IMR-90 (cell line): ENCODE measurements around the gene NDUFAF7. TPM values are rescaled to one million over a fixed set of nuclear protein-coding genes. Genes with fewer than 3 reads are reported as not detected.
A peak's percentile ranks its signal among the peaks of the same experiment; 100 is the strongest.
"Not testable (repeated sequence)": the region's sequence is repeated elsewhere in the genome, so short reads cannot be mapped to it uniquely, and the experiment has no call there.

Experiments used
- ATAC-seq: fragments of 200-7000 bp; cut with Tn5 transposase; 2 replicates; pipeline ENCODE4 v1.9.1; 2020; ENCODE audit warnings: low read depth, mild to moderate bottlenecking, moderate library complexity
- BruUV-seq: library from RNA; stranded (reverse); fragments of 400-500 nt; replicated peaks from 2 replicates; lab custom pipeline; 2021; lab: Mats Ljungman, UMichigan
- CTCF ChIA-PET: fragments of 300-600 bp; formaldehyde crosslinking; extraction: SDS; loops from one replicate; lab custom pipeline; 2021; ENCODE audit warnings: antibody characterized with exemption; lab: Yijun Ruan, JAX
- POLR2A ChIA-PET: fragments of 300-600 bp; sonication (Branson Sonifier 250); formaldehyde crosslinking; loops from one replicate; lab custom pipeline; 2022; ENCODE audit warnings: antibody characterized with exemption; ENCODE audit not compliant: unreplicated experiment; lab: Charles Lee
- DNase-seq: peaks from one replicate; pipeline ENCODE4 v3.0.0; 2013
- H2AFZ ChIP-seq: replicated peaks from 2 replicates; pipeline ENCODE3; 2013; ENCODE audit warnings: low read length, mild to moderate bottlenecking; ENCODE audit not compliant: poor library complexity
- H2AK5ac ChIP-seq: 2 replicates; pipeline ENCODE4 v1.6.1; 2013; ENCODE audit warnings: low read depth, low read length, inconsistent platforms
- H2AK9ac ChIP-seq: replicated peaks from 2 replicates; pipeline ENCODE3; 2013; ENCODE audit warnings: mild to moderate bottlenecking, low read depth, low read length, moderate library complexity; ENCODE audit not compliant: poor library complexity
- H2BK120ac ChIP-seq: 2 replicates; pipeline ENCODE4 v1.6.1; 2013; ENCODE audit warnings: low read depth, low read length, inconsistent platforms
- H2BK15ac ChIP-seq: 3 replicates; pipeline ENCODE4 v1.6.1; 2013; ENCODE audit warnings: low read depth, low read length, inconsistent platforms
- H2BK20ac ChIP-seq: 2 replicates; pipeline ENCODE4 v1.6.1; 2013; ENCODE audit warnings: low read depth, mild to moderate bottlenecking, inconsistent platforms, low read length, moderate library complexity
- H2BK5ac ChIP-seq: 2 replicates; pipeline ENCODE4 v1.6.1; 2013; ENCODE audit warnings: mild to moderate bottlenecking, low read depth, low read length, inconsistent platforms; ENCODE audit not compliant: poor library complexity, severe bottlenecking
- H3K14ac ChIP-seq: replicated peaks from 2 replicates; pipeline ENCODE4 v1.6.1; 2013; ENCODE audit warnings: low read depth, low read length, inconsistent platforms
- H3K18ac ChIP-seq: 2 replicates; pipeline ENCODE4 v1.6.1; 2013; ENCODE audit warnings: low read depth, low read length, control low read depth
- H3K23ac ChIP-seq: 2 replicates; pipeline ENCODE4 v1.6.1; 2013; ENCODE audit warnings: low read depth, low read length, inconsistent platforms
- H3K27ac ChIP-seq: 2 replicates; pipeline ENCODE4 v1.5.1; 2013; ENCODE audit warnings: mild to moderate bottlenecking, control low read depth, low read length; ENCODE audit not compliant: insufficient read depth
- H3K27me3 ChIP-seq: 2 replicates; pipeline ENCODE4 v1.6.1; 2013; ENCODE audit warnings: low read length; ENCODE audit not compliant: control insufficient read depth, insufficient read depth
- H3K36me3 ChIP-seq: 2 replicates; pipeline ENCODE4 v1.6.1; 2013; ENCODE audit warnings: low read length, mixed read lengths; ENCODE audit not compliant: control insufficient read depth, insufficient read depth
- H3K4ac ChIP-seq: 2 replicates; pipeline ENCODE4 v1.6.1; 2013; ENCODE audit warnings: low read depth, low read length, inconsistent platforms
- H3K4me1 ChIP-seq: 2 replicates; pipeline ENCODE4 v1.6.1; 2013; ENCODE audit warnings: low read length, mixed read lengths; ENCODE audit not compliant: control insufficient read depth, insufficient read depth
- H3K4me2 ChIP-seq: 2 replicates; pipeline ENCODE4 v1.6.1; 2013; ENCODE audit warnings: low read depth, mild to moderate bottlenecking, control low read depth, low read length, moderate library complexity
- H3K4me3 ChIP-seq: 2 replicates; pipeline ENCODE4 v1.5.1; 2013; ENCODE audit warnings: low read depth, mild to moderate bottlenecking, control low read depth, low read length, moderate library complexity; ENCODE audit not compliant: insufficient read depth
- H3K56ac ChIP-seq: 2 replicates; pipeline ENCODE4 v1.6.1; 2013; ENCODE audit warnings: low read length, inconsistent platforms; ENCODE audit not compliant: insufficient read depth; ENCODE audit errors: extremely low read depth
- H3K79me1 ChIP-seq, 2 experiments: 2 replicates each; pipeline ENCODE4 v1.6.1; 2013; ENCODE audit warnings: low read length in 2 of 2, inconsistent platforms in 1 of 2, low read depth in 1 of 2
- H3K9ac ChIP-seq: 2 replicates; pipeline ENCODE4 v1.6.1; 2013; ENCODE audit warnings: low read depth, low read length, control low read depth
- H3K9me1 ChIP-seq: 2 replicates; pipeline ENCODE4 v1.6.1; 2013; ENCODE audit warnings: low read length, inconsistent platforms; ENCODE audit not compliant: insufficient read depth
- H3K9me3 ChIP-seq: 2 replicates; pipeline ENCODE4 v1.6.1; 2013; ENCODE audit warnings: low read length; ENCODE audit not compliant: control insufficient read depth, insufficient read depth
- H4K20me1 ChIP-seq: 2 replicates; pipeline ENCODE4 v1.6.1; 2013; ENCODE audit warnings: low read length, inconsistent platforms; ENCODE audit not compliant: insufficient read depth
- H4K5ac ChIP-seq: 2 replicates; pipeline ENCODE4 v1.6.1; 2013; ENCODE audit warnings: mild to moderate bottlenecking, low read depth, low read length, control low read depth
- H4K8ac ChIP-seq, 2 experiments: 2 replicates each; pipeline ENCODE4 v1.6.1; 2013; ENCODE audit warnings: low read depth in 2 of 2, low read length in 2 of 2, control low read depth in 1 of 2, inconsistent platforms in 1 of 2
- H4K91ac ChIP-seq: 2 replicates; pipeline ENCODE4 v1.6.1; 2013; ENCODE audit warnings: low read depth, low read length, inconsistent platforms; ENCODE audit not compliant: insufficient read depth
- CEBPB ChIP-seq: IDR thresholded peaks from 2 replicates; pipeline ENCODE4 v1.6.1; 2012; ENCODE audit warnings: low read depth, low read length, improper control_type of control experiment
- WGBS, 2 experiments: methylation state at CpG; one replicate each; pipeline versions ENCODE4 v1.1.5 to v1.1.7; 2013; ENCODE audit warnings: missing lambda C conversion rate in 2 of 2; ENCODE audit not compliant: insufficient read length in 1 of 2; ENCODE audit errors: extremely low coverage in 2 of 2; 5-methylcytosine and 5-hydroxymethylcytosine counted together
- dilution Hi-C: fragments of 300-500 bp; cut with HindIII; formaldehyde crosslinking; loops from one replicate; pipeline ENCODE4 v1.14.3; 2018; ENCODE audit warnings: low sequenced_read_pairs; ENCODE audit not compliant: unreplicated experiment
- in situ Hi-C: fragments of 300-500 bp; cut with MboI; formaldehyde crosslinking; loops from 3 replicates; pipeline ENCODE4 v1.14.3; 2019; ENCODE audit warnings: low sequenced_read_pairs, inconsistent platforms, mixed read lengths
- intact Hi-C: fragments of 100-400 bp; cut with micrococcal nuclease; formaldehyde crosslinking; loops from 2 replicates; pipeline ENCODE4 v1.10.0; 2022
- polyA plus RNA-seq, 3 experiments: library from polyadenylated mRNA; depleted of rRNA; stranded (reverse); fragments of >200 nt; gene quantifications; 2 replicates each; pipeline ENCODE4 v1.2.3, GENCODE V29; 2012; ENCODE audit warnings: low replicate concordance in 1 of 3
- total RNA-seq: library from RNA; depleted of rRNA; stranded (reverse); fragments of >200 nt; gene quantifications from 2 replicates; pipeline ENCODE4 v1.2.3, GENCODE V29; 2012

The NDUFAF7 gene
- total and polyA plus RNA-seq, 2 of the 4 experiments (the other 2 are of a cell fraction): 9.9 to 17.4 TPM

- H3K4ac ChIP-seq, H4K5ac ChIP-seq, H3K23ac ChIP-seq, H2AFZ ChIP-seq, H3K56ac ChIP-seq, dilution Hi-C loops, H3K9ac ChIP-seq, H3K27me3 ChIP-seq, H2BK5ac ChIP-seq, BruUV-seq, intact Hi-C loops, ATAC-seq, H3K9me3 ChIP-seq, H3K36me3 ChIP-seq, H4K8ac ChIP-seq, H3K4me1 ChIP-seq, CTCF ChIA-PET, H3K4me2 ChIP-seq, in situ Hi-C loops, H3K9me1 ChIP-seq, H2BK20ac ChIP-seq, H2AK9ac ChIP-seq, H2AK5ac ChIP-seq, H3K27ac ChIP-seq, H3K4me3 ChIP-seq, DNase-seq, H2BK15ac ChIP-seq, H3K14ac ChIP-seq, H2BK120ac ChIP-seq, POLR2A ChIA-PET, H3K18ac ChIP-seq, H4K20me1 ChIP-seq, H4K91ac ChIP-seq: not testable (repeated sequence)
- peaks cover 32 to 50% of the 10 kb centered on the region in 2 experiments for H3K79me1 ChIP-seq
- WGBS, 2 experiments: no CpG with 5 or more reads among the region's 2 CpGs
- TF ChIP-seq CEBPB: 0 out of 2 replicates have a peak, but pooled peaks have one; percentile 33
Measured at GRCh38 chr2:37294858-37295257, 63.4 kb downstream of the NDUFAF7 start.
